Neuron (in vitro differentiated cells): ENCODE measurements around the gene AGER.
"Not testable (repeated sequence)": the region's sequence is repeated elsewhere in the genome, so short reads cannot be mapped to it uniquely, and the experiment has no call there.

Source experiments
- H2AFZ ChIP-seq: one replicate; pipeline ENCODE4 v1.6.1; 2013; ENCODE audit warnings: low read depth, mild to moderate bottlenecking, inconsistent platforms, low read length, moderate library complexity
- H3K27me3 ChIP-seq: one replicate; pipeline ENCODE4 v1.6.1; 2013; ENCODE audit warnings: low read length; ENCODE audit not compliant: insufficient read depth
- H3K36me3 ChIP-seq: one replicate; pipeline ENCODE4 v1.6.1; 2013; ENCODE audit warnings: low read length; ENCODE audit not compliant: insufficient read depth
- H3K4me1 ChIP-seq: one replicate; pipeline ENCODE4 v1.6.1; 2013; ENCODE audit warnings: low read length; ENCODE audit not compliant: insufficient read depth
- H3K4me3 ChIP-seq: 2 replicates; pipeline ENCODE4 v1.5.1; 2013; ENCODE audit warnings: mild to moderate bottlenecking, low read length, moderate library complexity
- H3K9me3 ChIP-seq: one replicate; pipeline ENCODE4 v1.6.1; 2013; ENCODE audit warnings: low read length

AGER gene

GRCh38 chr6:32187725-32188380 is 3.8 kb upstream of the AGER start:
- H3K27me3 ChIP-seq, H2AFZ ChIP-seq, H3K4me3 ChIP-seq, H3K9me3 ChIP-seq: not testable (repeated sequence)
- Histone ChIP-seq H3K4me1 (peaks cover 22% of the 10 kb centered on the region), H3K36me3 (peaks cover 20% of the 10 kb centered on the region)

- H3K4me1 ChIP-seq: peaks cover 22% of the 10 kb centered on the region
- no peaks in the 10 kb centered on the region for H3K9me3 ChIP-seq
- no peaks in the 10 kb centered on the region for H3K27me3 ChIP-seq
- no peak overlapping the region for H3K4me3 ChIP-seq
- H2AFZ ChIP-seq: no peak overlapping the region
- peaks cover 27% of the 10 kb centered on the region for H3K36me3 ChIP-seq
Measured at GRCh38 chr6:32187009-32187709, 3.1 kb upstream of the AGER start.

GRCh38 chr6:32186151-32186840 is 2.2 kb upstream of the AGER start:
- not testable (repeated sequence) for H2AFZ ChIP-seq, H3K4me3 ChIP-seq, H3K27me3 ChIP-seq, H3K9me3 ChIP-seq
- Histone ChIP-seq H3K4me1 (peaks cover 21% of the 10 kb centered on the region), H3K36me3 (peaks cover 32% of the 10 kb centered on the region)

- Histone ChIP-seq H3K4me1 (peaks cover 15% of the 10 kb centered on the region), H3K36me3 (peaks cover 37% of the 10 kb centered on the region)
- not testable (repeated sequence) for H3K9me3 ChIP-seq, H2AFZ ChIP-seq, H3K4me3 ChIP-seq, H3K27me3 ChIP-seq
Measured at GRCh38 chr6:32185681-32186131, 1.7 kb upstream of the AGER start.

- H3K36me3 ChIP-seq: peaks cover 43% of the 10 kb centered on the region
- H3K4me1 ChIP-seq: peaks cover 19% of the 10 kb centered on the region
- no peak overlapping the region for H3K4me3 ChIP-seq
- no peaks in the 10 kb centered on the region for H3K27me3 ChIP-seq
- H3K9me3 ChIP-seq: no peaks in the 10 kb centered on the region
- H2AFZ ChIP-seq: no peak overlapping the region
Measured at GRCh38 chr6:32183483-32184083, 470 bp downstream of the AGER start.

GRCh38 chr6:32183030-32183429 is 1.0 kb downstream of the AGER start:
- Histone ChIP-seq H3K27me3 (no peaks in the 10 kb centered on the region), H3K9me3 (no peaks in the 10 kb centered on the region), H3K36me3 (peaks cover 42% of the 10 kb centered on the region), H3K4me3 (no peak overlapping the region), H3K4me1 (peaks cover 15% of the 10 kb centered on the region), H2AFZ (no peak overlapping the region)

- no peaks in the 10 kb centered on the region for H3K9me3 ChIP-seq
- H3K36me3 ChIP-seq: peaks cover 37% of the 10 kb centered on the region
- no peak overlapping the region for H2AFZ ChIP-seq
- no peaks in the 10 kb centered on the region for H3K27me3 ChIP-seq
- H3K4me1 ChIP-seq: peaks cover 14% of the 10 kb centered on the region
- H3K4me3 ChIP-seq: no peak overlapping the region
Measured at GRCh38 chr6:32182555-32182981, 1.5 kb downstream of the AGER start.

GRCh38 chr6:32181915-32182529 is 2.0 kb downstream of the AGER start:
- Histone ChIP-seq H3K9me3 (no peaks in the 10 kb centered on the region), H3K4me1 (peaks cover 18% of the 10 kb centered on the region), H3K27me3 (no peaks in the 10 kb centered on the region), H3K36me3 (peaks cover 32% of the 10 kb centered on the region), H3K4me3 (no peak overlapping the region), H2AFZ (no peak overlapping the region)

- Histone ChIP-seq H2AFZ (no peak overlapping the region), H3K4me3 (no peak overlapping the region), H3K27me3 (no peaks in the 10 kb centered on the region), H3K36me3 (peaks cover 27% of the 10 kb centered on the region), H3K4me1 (peaks cover 23% of the 10 kb centered on the region), H3K9me3 (no peaks in the 10 kb centered on the region)
Measured at GRCh38 chr6:32181148-32181702, 2.8 kb downstream of the AGER start.

- peaks cover 29% of the 10 kb centered on the region for H3K4me1 ChIP-seq
- no peaks in the 10 kb centered on the region for H3K27me3 ChIP-seq
- H3K36me3 ChIP-seq: peaks cover 27% of the 10 kb centered on the region
- H3K9me3 ChIP-seq: no peaks in the 10 kb centered on the region
- no peak overlapping the region for H3K4me3 ChIP-seq
- no peak overlapping the region for H2AFZ ChIP-seq
Measured at GRCh38 chr6:32179766-32180405, 4.2 kb downstream of the AGER start.

- Histone ChIP-seq H3K4me1 (peaks cover 37% of the 10 kb centered on the region), H3K9me3 (no peaks in the 10 kb centered on the region), H3K27me3 (no peaks in the 10 kb centered on the region), H3K36me3 (peaks cover 34% of the 10 kb centered on the region), H2AFZ (no peak overlapping the region), H3K4me3 (peak overlapping the region; percentile 62)
Measured at GRCh38 chr6:32178547-32179440, 5.3 kb downstream of the AGER start.
